DMS53 treated with DMSO at 0.1 percent for 48 hours (cell line): Measurements from ENCODE around the gene NAP1L4.
"Not testable (repeated sequence)": the region's sequence is repeated elsewhere in the genome, so short reads cannot be mapped to it uniquely, and the experiment has no call there.

Experiments
- DNase-seq: peaks from one replicate; lab custom pipeline; 2025; ENCODE audit not compliant: unreplicated experiment; lab: John Stamatoyannopoulos, UW

NAP1L4 gene

GRCh38 chr11:2911785-2912391 is 80.2 kb downstream of the NAP1L4 start:
- DNase-seq = no peak

- no peak for DNase-seq
Observed at GRCh38 chr11:2911088-2911784, 80.9 kb downstream of the NAP1L4 start.

- DNase-seq = no peak
Observed at GRCh38 chr11:2910401-2910955, 81.7 kb downstream of the NAP1L4 start.

GRCh38 chr11:2909133-2909902 is 82.8 kb downstream of the NAP1L4 start:
- DNase-seq = no peak

GRCh38 chr11:2908130-2908529 is 84.0 kb downstream of the NAP1L4 start:
- DNase-seq = no peak

- not testable (repeated sequence) for DNase-seq
Observed at GRCh38 chr11:2905299-2905698, 86.8 kb downstream of the NAP1L4 start.

DNA sequence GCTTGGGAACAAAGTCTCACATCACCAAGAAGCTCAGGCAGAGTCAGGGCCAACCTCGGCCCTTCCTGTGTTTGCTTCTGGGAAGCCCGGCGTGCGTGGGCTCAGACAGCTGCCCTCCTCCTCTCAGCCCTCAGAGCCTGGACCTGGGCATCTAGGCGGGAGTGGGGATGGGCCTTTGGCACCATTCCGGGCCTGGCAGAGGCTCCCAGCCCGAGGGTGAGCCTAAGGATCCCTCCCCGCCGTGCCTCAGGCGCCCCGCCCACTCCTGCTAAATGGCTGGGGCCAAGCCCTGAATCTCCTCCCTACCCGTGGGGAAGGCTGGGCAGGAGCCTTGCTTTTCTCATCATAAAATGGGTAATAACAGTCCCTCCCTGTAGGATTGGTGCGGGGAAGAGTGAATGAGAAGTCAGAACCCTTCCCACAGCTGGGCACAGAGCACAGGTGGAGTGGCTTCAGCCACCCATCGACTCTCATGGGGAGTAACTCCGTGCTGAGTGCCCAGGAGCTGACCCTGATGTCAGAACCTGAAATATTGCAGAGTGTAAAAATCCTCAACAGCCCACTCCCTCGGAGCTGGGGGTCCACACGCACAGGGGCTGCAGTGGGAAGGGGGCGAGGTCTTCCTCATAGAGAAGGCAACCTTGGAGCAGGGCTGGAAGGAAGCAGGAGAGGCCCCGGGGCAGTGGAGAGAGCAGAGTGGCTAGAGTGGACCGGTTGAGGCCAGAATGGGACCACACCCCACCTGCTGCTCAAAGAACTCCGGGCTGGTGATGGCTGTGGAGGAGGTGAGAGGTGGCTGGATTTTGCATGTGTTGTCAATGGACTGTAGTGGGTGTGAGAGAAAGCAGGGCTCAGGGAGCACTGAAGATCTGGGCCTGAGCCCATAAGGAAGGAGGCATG is 87.7 kb downstream of the NAP1L4 start:
- no peak for DNase-seq

GRCh38 chr11:2903672-2904011 is 88.5 kb downstream of the NAP1L4 start:
- peak; percentile 18 for DNase-seq

DNA sequence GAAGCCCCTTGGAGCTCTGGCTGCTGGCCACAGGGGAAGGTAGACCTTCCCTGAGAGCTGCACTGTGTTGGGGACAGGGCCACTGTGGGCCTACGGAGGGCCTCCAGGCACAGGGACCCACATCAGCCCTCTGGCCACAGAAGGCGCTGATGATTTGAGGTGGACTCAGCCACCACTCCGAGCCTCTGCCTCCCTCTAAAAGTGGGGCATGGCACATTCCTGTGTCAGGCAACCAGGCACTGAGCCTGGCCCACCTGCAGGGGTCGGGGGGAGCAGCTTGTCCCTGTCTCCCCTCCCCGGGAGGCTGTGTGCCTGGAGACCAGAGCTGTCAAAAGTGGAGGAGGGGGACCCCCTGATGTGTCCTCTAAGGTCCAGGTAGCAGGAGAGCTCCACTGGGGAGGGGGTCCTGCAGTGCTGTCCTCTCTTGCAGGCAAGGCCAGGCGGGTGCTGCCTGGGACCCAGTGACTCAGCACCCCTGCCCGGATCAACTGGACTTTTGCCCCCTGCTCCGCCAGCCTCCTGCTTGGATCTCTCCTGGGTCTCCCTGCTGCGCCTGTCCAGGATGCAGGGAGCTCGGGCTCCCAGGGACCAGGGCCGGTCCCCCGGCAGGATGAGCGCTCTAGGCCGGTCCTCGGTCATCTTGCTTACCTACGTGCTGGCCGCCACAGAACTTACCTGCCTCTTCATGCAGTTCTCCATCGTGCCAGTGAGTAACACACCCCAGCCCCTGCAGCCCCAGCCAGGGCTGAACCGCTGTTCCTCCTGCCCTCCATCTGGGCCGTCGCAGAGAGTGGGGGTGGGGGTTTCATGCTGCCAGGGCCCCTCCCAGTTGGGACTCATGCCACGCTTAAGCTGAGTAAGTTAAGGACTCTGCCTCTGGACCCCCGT is 89.1 kb downstream of the NAP1L4 start:
- DNase-seq = no peak

GRCh38 chr11:2901854-2902783 is 90.0 kb downstream of the NAP1L4 start:
- peak; percentile 96 for DNase-seq

DNA sequence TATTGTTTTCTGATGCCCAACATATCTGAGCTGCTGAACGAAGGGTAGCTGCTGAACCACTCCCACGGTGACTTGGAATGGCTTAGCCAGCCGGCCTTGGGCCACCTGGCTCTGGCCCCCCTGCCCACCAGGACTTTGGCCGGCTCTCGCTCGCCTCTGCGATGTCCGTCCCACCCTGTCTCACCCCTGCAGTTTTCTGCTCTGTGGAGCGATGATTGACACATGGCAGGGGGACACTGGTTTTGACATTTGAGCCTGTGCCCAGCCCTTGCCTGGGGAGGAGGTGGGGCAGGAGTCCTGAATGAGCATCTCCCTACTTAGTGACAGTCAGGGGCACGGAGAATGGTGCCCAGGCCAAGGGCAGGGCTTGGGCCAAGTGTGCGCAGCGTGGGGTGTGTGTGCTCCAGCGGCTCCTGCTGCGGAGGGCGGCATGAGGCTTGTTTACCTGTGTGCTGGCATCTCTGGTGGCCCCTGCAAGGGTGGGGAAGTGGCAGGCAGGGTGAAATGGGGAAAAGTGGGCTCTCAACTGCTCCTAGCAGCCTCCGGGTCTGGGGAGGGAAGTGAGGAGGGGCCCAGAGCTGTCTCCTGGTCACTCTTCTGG is 90.8 kb downstream of the NAP1L4 start:
- no peak for DNase-seq

GRCh38 chr11:2899080-2899783 is 92.9 kb downstream of the NAP1L4 start:
- DNase-seq = no peak

GRCh38 chr11:2898366-2899079 is 93.6 kb downstream of the NAP1L4 start:
- peak; percentile 90 for DNase-seq

DNA sequence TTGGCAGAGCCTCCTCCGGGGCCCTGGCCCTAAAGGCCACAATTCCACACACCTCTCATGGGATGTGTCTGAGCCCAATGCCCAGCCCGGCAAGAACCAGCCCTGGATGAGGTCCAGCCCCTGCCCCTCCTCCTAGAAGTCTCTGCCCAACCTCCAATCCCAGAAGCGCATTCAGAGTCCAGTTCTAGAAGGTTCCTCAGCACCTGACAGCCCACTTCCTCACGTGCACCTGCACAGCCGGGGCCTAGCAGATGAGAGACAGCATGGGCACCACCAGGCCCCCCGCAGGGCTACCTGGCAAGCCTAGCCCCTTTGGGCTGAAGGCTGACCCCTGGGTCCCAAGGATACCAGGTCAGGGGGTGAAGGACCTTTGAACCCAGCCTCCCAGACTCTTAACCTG is 95.1 kb downstream of the NAP1L4 start:
- DNase-seq = no peak

- DNase-seq = no peak
Observed at GRCh38 chr11:2896047-2896446, 96.1 kb downstream of the NAP1L4 start.
